IPS-11a (cell line): ENCODE results near the gene HGFAC.

Experiments used
- H3K4me3 ChIP-seq: one replicate; pipeline ENCODE4 v1.5.1; 2013; ENCODE audit warnings: low read depth, low read length, control low read depth

Gene HGFAC

GRCh38 chr4:3471886-3472285, 30.1 kb downstream of the HGFAC start:
- H3K4me3 ChIP-seq = no peak overlapping the region

- H3K4me3 ChIP-seq = no peak overlapping the region
Observed at GRCh38 chr4:3472411-3473141, 30.8 kb downstream of the HGFAC start.

- H3K4me3 ChIP-seq = no peak overlapping the region
Observed at GRCh38 chr4:3473181-3473950, 31.6 kb downstream of the HGFAC start.

- no peak overlapping the region for H3K4me3 ChIP-seq
Observed at GRCh38 chr4:3473996-3474765, 32.4 kb downstream of the HGFAC start.

GRCh38 chr4:3475041-3475712, 33.4 kb downstream of the HGFAC start:
- H3K4me3 ChIP-seq = no peak overlapping the region

- H3K4me3 ChIP-seq = no peak overlapping the region
Observed at GRCh38 chr4:3475713-3476260, 34.0 kb downstream of the HGFAC start.

- no peak overlapping the region for H3K4me3 ChIP-seq
Observed at GRCh38 chr4:3476341-3476747, 34.6 kb downstream of the HGFAC start.

GRCh38 chr4:3476936-3477749, 35.4 kb downstream of the HGFAC start:
- H3K4me3 ChIP-seq = no peak overlapping the region

- no peak overlapping the region for H3K4me3 ChIP-seq
Observed at GRCh38 chr4:3477750-3478430, 36.1 kb downstream of the HGFAC start.

- H3K4me3 ChIP-seq = no peak overlapping the region
Observed at GRCh38 chr4:3478446-3479357, 36.9 kb downstream of the HGFAC start.

GRCh38 chr4:3479358-3480101, 37.8 kb downstream of the HGFAC start:
- no peak overlapping the region for H3K4me3 ChIP-seq

GRCh38 chr4:3480528-3481112, 38.9 kb downstream of the HGFAC start:
- H3K4me3 ChIP-seq = no peak overlapping the region

- H3K4me3 ChIP-seq = no peak overlapping the region
Observed at GRCh38 chr4:3481113-3481531, 39.4 kb downstream of the HGFAC start.

GRCh38 chr4:3481783-3482393, 40.1 kb downstream of the HGFAC start:
- H3K4me3 ChIP-seq = no peak overlapping the region

GRCh38 chr4:3482707-3483106, 40.9 kb downstream of the HGFAC start:
- no peak overlapping the region for H3K4me3 ChIP-seq

GRCh38 chr4:3483471-3483921, 41.7 kb downstream of the HGFAC start:
- H3K4me3 ChIP-seq = no peak overlapping the region
